Neuronal stem cell (in vitro differentiated cells): Measurements from ENCODE around the gene TMEM132D.

Experiments used
- DNase-seq: peaks from one replicate; pipeline ENCODE4 v3.0.0-alpha.2; 2013; ENCODE audit warnings: low spot score
- H2AFZ ChIP-seq: one replicate; pipeline ENCODE4 v1.6.1; 2013; ENCODE audit warnings: mild to moderate bottlenecking, low read length, inconsistent platforms
- H2AK5ac ChIP-seq: 2 replicates; pipeline ENCODE4 v1.6.1; 2013; ENCODE audit warnings: low read depth, mild to moderate bottlenecking, inconsistent platforms, low read length, moderate library complexity, mixed read lengths
- H2BK120ac ChIP-seq: 2 replicates; pipeline ENCODE4 v1.6.1; 2013; ENCODE audit warnings: low read depth, mild to moderate bottlenecking, inconsistent platforms, low read length, moderate library complexity, mixed read lengths
- H2BK12ac ChIP-seq: one replicate; pipeline ENCODE4 v1.6.1; 2013; ENCODE audit warnings: low read length, inconsistent platforms
- H2BK15ac ChIP-seq: 2 replicates; pipeline ENCODE4 v1.6.1; 2013; ENCODE audit warnings: mild to moderate bottlenecking, low read length, inconsistent platforms, mixed read lengths
- H2BK5ac ChIP-seq: one replicate; pipeline ENCODE4 v1.6.1; 2013; ENCODE audit warnings: inconsistent platforms, mild to moderate bottlenecking, low read length, moderate library complexity
- H3K14ac ChIP-seq: one replicate; pipeline ENCODE4 v1.6.1; 2013; ENCODE audit warnings: low read length, inconsistent platforms
- H3K18ac ChIP-seq: 2 replicates; pipeline ENCODE4 v1.6.1; 2013; ENCODE audit warnings: low read length, inconsistent platforms
- H3K23ac ChIP-seq: 2 replicates; pipeline ENCODE4 v1.6.1; 2013; ENCODE audit warnings: low read depth, mild to moderate bottlenecking, mixed read lengths, low read length, inconsistent platforms; ENCODE audit not compliant: poor library complexity
- H3K27ac ChIP-seq: replicated peaks from 3 replicates; pipeline ENCODE4 v1.5.1; 2013; ENCODE audit warnings: low read length, inconsistent platforms
- H3K27me3 ChIP-seq, 3 experiments: 2 replicates each; pipeline ENCODE4 v1.6.1; 2013; ENCODE audit warnings: low read length in 3 of 3, mild to moderate bottlenecking in 2 of 3, inconsistent platforms in 1 of 3, low read depth in 1 of 3, mixed read lengths in 1 of 3, moderate library complexity in 1 of 3; ENCODE audit not compliant: control insufficient read depth in 3 of 3, insufficient read depth in 3 of 3
- H3K36me3 ChIP-seq, 2 donors: replicated peaks in 1 of 2; 2 replicates each; pipeline ENCODE4 v1.6.1; 2013; ENCODE audit warnings: low read length in 2 of 2; ENCODE audit not compliant: control insufficient read depth in 2 of 2, insufficient read depth in 2 of 2
- H3K4ac ChIP-seq: 2 replicates; pipeline ENCODE4 v1.6.1; 2013; ENCODE audit warnings: inconsistent platforms, mild to moderate bottlenecking, low read length, moderate library complexity
- H3K4me1 ChIP-seq, 2 donors: 1 replicate in 1 of 2; 2 replicates in 1 of 2; pipeline ENCODE4 v1.6.1; 2013; ENCODE audit warnings: low read length in 2 of 2, low read depth in 1 of 2; ENCODE audit not compliant: control insufficient read depth in 2 of 2, insufficient read depth in 1 of 2
- H3K4me2 ChIP-seq: one replicate; pipeline ENCODE4 v1.6.1; 2013; ENCODE audit warnings: mild to moderate bottlenecking, low read length, inconsistent platforms; ENCODE audit not compliant: insufficient read depth, poor library complexity, severe bottlenecking
- H3K4me3 ChIP-seq, 2 donors: 2 replicates each; pipeline ENCODE4 v1.5.1; 2013; ENCODE audit warnings: low read length in 2 of 2, mild to moderate bottlenecking in 2 of 2, inconsistent platforms in 1 of 2, moderate library complexity in 1 of 2
- H3K79me1 ChIP-seq: one replicate; pipeline ENCODE4 v1.6.1; 2013; ENCODE audit warnings: low read depth, mild to moderate bottlenecking, inconsistent platforms, low read length, moderate library complexity
- H3K9ac ChIP-seq: one replicate; pipeline ENCODE4 v1.6.1; 2013; ENCODE audit warnings: mild to moderate bottlenecking, low read depth, low read length, inconsistent platforms; ENCODE audit not compliant: poor library complexity
- H3K9me3 ChIP-seq, 2 donors: replicated peaks in 1 of 2; 2 replicates each; pipeline versions ENCODE3 to v1.6.1; 2013; ENCODE audit warnings: low read length in 2 of 2, mild to moderate bottlenecking in 2 of 2, inconsistent platforms in 1 of 2, low read depth in 1 of 2, mixed read lengths in 1 of 2, moderate library complexity in 1 of 2; ENCODE audit not compliant: control insufficient read depth in 2 of 2, insufficient read depth in 1 of 2
- H4K8ac ChIP-seq: one replicate; pipeline ENCODE4 v1.6.1; 2013; ENCODE audit warnings: low read depth, mild to moderate bottlenecking, inconsistent platforms, low read length, moderate library complexity
- H4K91ac ChIP-seq: one replicate; pipeline ENCODE4 v1.6.1; 2013; ENCODE audit warnings: low read length, low read depth, mild to moderate bottlenecking, inconsistent platforms; ENCODE audit not compliant: poor library complexity
- WGBS, 2 donors: extraction: QIAGEN DNeasy Blood & Tissue Kit; methylation state at CpG; one replicate each; pipeline ENCODE4 v1.1.7; 2013; ENCODE audit warnings: missing lambda C conversion rate in 2 of 2, mixed read lengths in 1 of 2; ENCODE audit not compliant: insufficient read length in 2 of 2, insufficient replicate concordance in 1 of 2; ENCODE audit errors: extremely low coverage in 2 of 2; 5-methylcytosine and 5-hydroxymethylcytosine counted together

Gene TMEM132D

GRCh38 chr12:129483111-129483893 lies 420.5 kb downstream of the TMEM132D start:
- Histone ChIP-seq H3K4ac (no peak overlapping the region), H3K4me3 (no peak overlapping the region), H2BK12ac (no peak overlapping the region), H2BK120ac (no peak overlapping the region), H2AFZ (no peak overlapping the region), H3K14ac (no peak overlapping the region), H3K27ac (no peak overlapping the region), H2AK5ac (no peak overlapping the region), H2BK5ac (no peak overlapping the region), H3K4me1 (no peaks in the 10 kb centered on the region), H3K18ac (no peak overlapping the region), H3K4me2 (no peak overlapping the region), H3K23ac (no peak overlapping the region), H3K36me3 (no peaks in the 10 kb centered on the region), H4K91ac (no peak overlapping the region), H4K8ac (no peak overlapping the region), H3K9me3 (no peaks in the 10 kb centered on the region), H3K9ac (no peak overlapping the region), H2BK15ac (no peak overlapping the region), H3K79me1 (peaks cover 2% of the 10 kb centered on the region), H3K27me3 (no peaks in the 10 kb centered on the region)
- DNase-seq = no peak
- WGBS, 2 donors = no CpG with 5 or more reads among the region's 16 CpGs

GRCh38 chr12:129481921-129482320 lies 421.9 kb downstream of the TMEM132D start:
- Histone ChIP-seq H3K27me3 (no peaks in the 10 kb centered on the region), H2BK120ac (no peak overlapping the region), H3K4ac (no peak overlapping the region), H3K9me3 (no peaks in the 10 kb centered on the region), H3K79me1 (peaks cover 2% of the 10 kb centered on the region), H2AFZ (no peak overlapping the region), H4K91ac (no peak overlapping the region), H3K23ac (no peak overlapping the region), H3K4me3 (no peak overlapping the region), H4K8ac (no peak overlapping the region), H3K14ac (peak overlapping the region; percentile 77), H3K4me1 (no peaks in the 10 kb centered on the region), H2BK12ac (no peak overlapping the region), H3K4me2 (no peak overlapping the region), H3K27ac (no peak overlapping the region), H2BK15ac (no peak overlapping the region), H2BK5ac (no peak overlapping the region), H2AK5ac (no peak overlapping the region), H3K36me3 (no peaks in the 10 kb centered on the region), H3K18ac (no peak overlapping the region), H3K9ac (no peak overlapping the region)
- WGBS, 2 donors = no CpG with 5 or more reads among the region's 10 CpGs
- no peak for DNase-seq

DNA sequence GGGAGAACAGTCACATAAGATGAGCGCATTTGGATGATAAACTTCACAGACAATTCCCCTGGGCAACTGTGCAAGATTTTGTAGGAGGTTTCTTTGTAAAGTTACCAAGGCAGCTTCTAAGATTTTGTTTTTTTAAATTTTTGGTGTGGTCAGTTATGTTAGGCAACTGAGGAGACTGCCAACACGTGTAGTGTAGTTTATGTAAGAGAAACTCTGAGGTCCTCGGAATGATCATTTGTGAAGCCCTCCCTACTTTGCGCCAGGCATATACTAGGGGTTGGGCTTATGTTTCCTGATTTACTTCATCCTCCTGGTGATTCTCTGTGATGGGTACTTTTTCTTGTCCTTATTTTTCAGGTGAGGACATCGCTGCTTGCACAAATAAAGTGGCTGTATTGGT lies 433.6 kb downstream of the TMEM132D start:
- Histone ChIP-seq H2BK12ac (no peak overlapping the region), H3K9me3 (no peaks in the 10 kb centered on the region), H3K4me3 (no peak overlapping the region), H2BK120ac (no peak overlapping the region), H3K4ac (no peak overlapping the region), H3K79me1 (no peaks in the 10 kb centered on the region), H2AFZ (no peak overlapping the region), H3K9ac (no peak overlapping the region), H3K4me1 (peaks cover 0 to 4% of the 10 kb centered on the region in 2 donors), H3K4me2 (no peak overlapping the region), H4K91ac (no peak overlapping the region), H3K23ac (no peak overlapping the region), H2BK5ac (no peak overlapping the region), H3K14ac (no peak overlapping the region), H3K18ac (no peak overlapping the region), H3K27me3 (peaks cover 0 to 3% (median 0%) of the 10 kb centered on the region in 3 experiments), H4K8ac (no peak overlapping the region), H2AK5ac (no peak overlapping the region), H3K36me3 (no peaks in the 10 kb centered on the region), H3K27ac (no peak overlapping the region), H2BK15ac (no peak overlapping the region)
- no CpG with 5 or more reads among the region's 5 CpGs for WGBS, 2 donors
- DNase-seq = no peak

- Histone ChIP-seq H3K4me3 (no peak overlapping the region), H2BK5ac (no peak overlapping the region), H3K36me3 (no peaks in the 10 kb centered on the region), H2AK5ac (no peak overlapping the region), H3K4ac (no peak overlapping the region), H3K23ac (no peak overlapping the region), H3K9ac (no peak overlapping the region), H3K9me3 (no peaks in the 10 kb centered on the region), H2BK120ac (no peak overlapping the region), H3K14ac (no peak overlapping the region), H3K4me2 (no peak overlapping the region), H3K79me1 (no peaks in the 10 kb centered on the region), H2BK12ac (no peak overlapping the region), H4K8ac (no peak overlapping the region), H3K27ac (no peak overlapping the region), H3K27me3 (peaks cover 0 to 3% (median 0%) of the 10 kb centered on the region in 3 experiments), H4K91ac (no peak overlapping the region), H3K4me1 (peaks cover 0 to 4% of the 10 kb centered on the region in 2 donors), H2BK15ac (no peak overlapping the region), H2AFZ (no peak overlapping the region), H3K18ac (no peak overlapping the region)
- no CpG with 5 or more reads among the region's 6 CpGs for WGBS, 2 donors
- DNase-seq = no peak
These were observed 436.1 kb downstream of the TMEM132D start for GRCh38 chr12:129467726-129468125.
